Activated CD8-positive, alpha-beta memory T cell treated with anti-CD3 and anti-CD28 coated beads, Interleukin-2, amount 50 U/mL, for 1 hour (primary cell): ENCODE measurements around the gene MYORG.
"Not testable (repeated sequence)": the region's sequence is repeated elsewhere in the genome, so short reads cannot be mapped to it uniquely, and the experiment has no call there.

Source experiments
- DNase-seq: peaks from one replicate; pipeline ENCODE4 v3.0.0-alpha.2; 2020; ENCODE audit errors: extremely low read depth

MYORG gene

DNA sequence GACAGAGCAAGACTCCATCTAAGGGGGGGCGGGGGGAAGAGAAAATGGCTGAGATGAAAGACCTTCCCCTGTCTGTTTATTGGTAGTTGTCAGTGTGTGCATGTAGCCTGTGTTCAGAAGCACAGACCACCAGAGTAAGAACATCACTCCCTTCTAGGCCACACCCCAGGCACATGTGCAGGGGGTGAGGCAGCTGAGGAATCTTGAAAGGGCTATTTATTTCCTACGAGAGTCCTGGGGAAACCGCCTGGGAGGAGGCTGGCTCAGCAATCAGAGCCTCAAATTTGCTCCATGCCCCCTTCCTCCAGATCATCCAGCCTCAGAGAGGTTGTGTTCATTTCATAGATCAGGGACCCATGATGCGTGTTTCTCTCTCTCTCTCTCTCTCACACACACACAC, 7.1 kb downstream of the MYORG start:
- DNase-seq = no peak

- DNase-seq = not testable (repeated sequence)
Observed at GRCh38 chr9:34368796-34369195, 7.9 kb downstream of the MYORG start.

- not testable (repeated sequence) for DNase-seq
Observed at GRCh38 chr9:34367751-34368410, 8.8 kb downstream of the MYORG start.

DNA sequence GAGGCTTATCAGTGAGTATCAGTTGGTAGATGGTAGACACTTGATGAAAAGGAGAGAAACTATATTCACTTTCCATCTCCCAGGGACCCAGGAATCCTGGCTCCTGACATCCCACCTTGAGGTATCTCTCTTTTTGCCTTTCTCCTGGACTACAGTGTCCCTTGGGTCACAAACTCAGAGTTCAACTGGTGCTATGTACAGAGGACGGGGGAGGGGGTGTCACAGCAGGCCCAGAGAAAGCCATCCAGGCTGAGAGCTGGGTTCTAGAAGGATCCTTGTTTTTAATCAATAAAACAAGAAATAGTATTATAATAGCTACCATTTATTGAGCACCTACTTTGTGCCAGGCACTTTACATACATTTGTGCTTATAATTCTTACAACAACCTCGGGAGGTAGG, 10.3 kb downstream of the MYORG start:
- no peak for DNase-seq

DNA sequence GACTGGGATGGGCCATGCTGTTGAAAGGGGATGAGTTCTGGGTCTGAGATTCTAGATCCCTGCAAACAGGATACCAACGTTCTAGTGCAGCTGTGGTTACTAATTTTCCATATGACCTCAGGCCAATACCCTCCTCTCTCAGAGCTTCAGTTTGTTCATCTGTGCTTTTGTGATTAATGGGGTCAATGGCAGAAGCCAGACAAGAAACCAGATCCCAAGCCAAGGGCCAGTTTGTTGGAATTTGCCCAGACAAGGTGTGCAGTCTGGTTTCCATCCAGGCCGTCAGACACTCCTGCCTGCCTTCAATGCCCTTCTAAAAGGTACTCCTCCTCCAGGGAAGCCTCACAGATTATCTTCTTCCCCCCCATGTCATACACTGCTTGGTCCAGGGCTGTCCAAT, 11.4 kb downstream of the MYORG start:
- DNase-seq = no peak

- no peak for DNase-seq
Observed at GRCh38 chr9:34363619-34364351, 12.9 kb downstream of the MYORG start.

- DNase-seq = no peak
Observed at GRCh38 chr9:34362614-34363214, 14.0 kb downstream of the MYORG start.

DNA sequence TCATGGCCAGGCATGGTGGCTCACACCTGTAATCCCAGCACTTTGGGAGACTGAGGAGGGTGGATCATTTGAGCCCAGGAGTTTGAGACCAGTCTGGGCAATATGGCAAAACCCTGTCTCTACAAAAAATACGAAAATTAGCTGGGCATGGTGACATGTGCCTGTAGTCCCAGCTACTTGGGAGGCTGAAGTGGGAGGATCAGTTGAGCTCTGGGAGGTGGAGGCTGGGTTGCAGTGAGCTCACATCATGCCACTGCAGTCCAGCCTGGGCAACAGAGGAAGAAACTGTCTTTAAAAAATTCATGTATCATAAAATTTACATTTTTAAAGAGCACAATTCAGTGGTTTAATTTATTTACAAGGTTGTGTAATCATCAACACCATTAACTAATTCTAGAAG, 23.7 kb downstream of the MYORG start:
- not testable (repeated sequence) for DNase-seq

GRCh38 chr9:34352122-34352652, 24.5 kb downstream of the MYORG start:
- not testable (repeated sequence) for DNase-seq

DNA sequence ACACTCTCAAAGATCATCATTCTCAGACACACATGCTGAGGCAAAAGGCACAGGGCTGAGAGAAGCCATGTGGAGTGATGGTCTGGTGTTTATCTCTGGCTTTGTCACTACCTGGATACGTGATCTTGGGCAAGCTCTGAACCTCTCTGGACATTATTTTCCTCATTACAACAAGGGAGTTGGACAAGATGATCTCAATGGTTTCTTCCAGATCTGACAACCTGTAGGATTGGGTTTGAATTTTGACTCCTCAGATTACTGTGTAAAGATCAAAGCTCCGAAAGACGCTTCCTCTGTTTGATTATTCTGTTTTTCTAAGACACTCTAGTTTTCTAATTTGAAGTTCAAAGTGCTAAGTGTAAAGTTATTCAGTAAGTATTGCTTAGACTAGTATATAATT, 27.4 kb downstream of the MYORG start:
- no peak for DNase-seq

DNA sequence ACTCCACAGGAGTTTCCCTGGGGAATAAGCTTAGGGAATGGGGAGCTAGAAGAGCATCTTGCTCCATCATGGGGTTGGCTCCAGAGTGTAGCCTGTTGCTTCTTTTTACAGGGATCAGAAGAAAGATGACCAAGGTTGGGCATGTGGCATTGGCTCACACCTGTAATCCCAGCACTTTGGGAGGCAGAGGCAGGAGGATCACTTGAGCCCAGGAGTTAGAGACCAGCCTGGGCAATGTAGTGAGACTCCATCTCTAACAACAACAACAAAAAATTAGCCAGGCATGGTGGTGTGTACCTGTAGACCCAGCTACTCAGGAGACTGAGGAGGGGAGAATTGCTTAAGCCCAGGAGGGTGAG, 28.9 kb downstream of the MYORG start:
- DNase-seq = no peak

- DNase-seq = no peak
Observed at GRCh38 chr9:34346873-34347799, 29.6 kb downstream of the MYORG start.

GRCh38 chr9:34343605-34344004, 33.1 kb downstream of the MYORG start:
- DNase-seq = no peak

DNA sequence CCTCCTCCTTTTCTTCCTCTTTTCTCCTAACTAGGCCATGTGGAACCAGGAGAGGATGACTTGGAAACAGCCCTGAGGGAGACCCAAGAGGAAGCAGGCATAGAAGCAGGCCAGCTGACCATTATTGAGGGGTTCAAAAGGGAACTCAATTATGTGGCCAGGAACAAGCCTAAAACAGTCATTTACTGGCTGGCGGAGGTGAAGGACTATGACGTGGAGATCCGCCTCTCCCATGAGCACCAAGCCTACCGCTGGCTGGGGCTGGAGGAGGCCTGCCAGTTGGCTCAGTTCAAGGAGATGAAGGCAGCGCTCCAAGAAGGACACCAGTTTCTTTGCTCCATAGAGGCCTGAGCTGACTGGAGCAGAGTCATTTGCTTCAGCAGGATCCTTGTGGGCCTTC, 33.6 kb downstream of the MYORG start:
- no peak for DNase-seq

DNA sequence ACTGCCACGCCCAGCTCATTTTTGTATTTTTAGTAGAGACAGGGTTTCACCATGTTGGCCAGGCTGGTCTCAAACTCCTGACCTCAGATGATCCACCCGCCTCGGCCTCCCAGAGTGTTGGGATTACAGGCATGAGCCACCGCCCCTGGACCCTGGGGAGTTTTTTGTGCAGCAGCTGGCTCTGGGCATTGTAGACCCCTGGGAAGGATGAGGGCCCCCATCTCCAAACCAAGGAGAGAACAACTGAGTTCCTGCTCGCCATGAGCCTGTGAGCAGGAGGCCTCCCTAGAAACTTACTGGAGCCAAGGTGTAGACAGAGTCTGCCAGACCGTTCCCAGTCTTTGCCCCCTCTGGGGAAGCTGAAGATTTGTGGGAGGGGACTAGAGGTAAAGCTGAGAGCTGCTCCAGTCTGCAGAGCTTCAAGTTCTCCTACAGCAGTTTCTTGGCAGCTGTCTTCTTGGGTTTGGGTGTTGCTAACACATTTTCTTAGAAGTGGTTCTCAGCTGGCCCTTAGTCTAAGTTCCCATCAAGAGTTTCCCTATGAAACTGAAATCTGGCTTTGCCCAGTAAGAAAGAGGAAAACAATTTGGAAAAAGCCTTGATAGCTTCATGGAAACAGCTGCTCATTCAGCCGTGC, 34.9 kb downstream of the MYORG start:
- DNase-seq = no peak

DNA sequence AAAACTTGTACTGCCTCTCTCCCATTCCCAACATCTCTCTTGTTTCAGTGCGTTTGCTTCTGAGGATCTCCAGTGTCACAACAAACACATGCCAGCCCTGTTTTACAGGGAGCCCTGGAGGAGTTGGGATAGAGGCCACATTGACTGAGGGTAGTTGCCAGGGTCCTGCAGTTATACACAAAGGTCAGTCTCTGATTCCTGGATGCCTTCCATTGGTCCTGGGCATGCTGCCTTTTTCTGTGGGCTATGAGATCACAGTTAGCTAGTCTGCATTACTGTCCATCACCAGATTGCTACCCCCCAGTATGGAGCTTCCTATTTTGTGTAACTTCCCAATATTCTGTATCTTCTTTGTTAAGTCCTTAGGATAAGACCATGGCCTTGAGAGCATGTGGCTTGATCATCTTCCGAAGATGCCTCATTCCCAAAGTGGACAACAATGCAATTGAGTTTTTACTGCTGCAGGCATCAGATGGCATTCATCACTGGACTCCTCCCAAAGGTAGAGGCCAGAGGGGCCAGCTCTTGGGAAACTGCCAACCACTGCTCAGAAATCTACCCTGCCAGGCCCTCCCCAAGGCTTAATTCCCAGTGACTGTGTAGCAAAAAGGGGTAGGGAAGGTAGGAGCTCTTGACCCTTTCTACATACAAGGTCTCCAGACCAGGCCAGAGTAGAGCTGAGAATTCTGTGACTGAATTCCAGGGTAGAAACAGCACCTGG, 37.9 kb downstream of the MYORG start:
- no peak for DNase-seq

DNA sequence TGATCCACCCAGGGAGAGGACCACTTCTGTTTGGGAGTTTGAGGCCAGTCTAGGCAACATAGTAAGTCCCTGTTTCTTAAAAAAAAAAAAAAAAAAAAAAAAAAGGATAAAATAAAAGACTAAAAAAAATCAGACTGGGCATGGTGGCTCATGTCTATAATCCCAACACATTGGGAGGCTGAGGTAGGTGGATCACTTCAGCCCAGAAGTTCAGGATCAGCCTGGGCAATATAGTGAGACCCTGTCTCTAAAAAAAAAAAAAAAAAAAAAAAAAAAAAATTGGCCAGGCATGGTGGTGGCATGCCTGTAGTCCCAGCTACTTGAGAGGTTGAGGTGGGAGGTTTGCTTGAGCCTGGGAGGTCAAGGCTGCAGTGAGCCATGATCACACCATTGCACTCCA, 38.6 kb downstream of the MYORG start:
- not testable (repeated sequence) for DNase-seq

DNA sequence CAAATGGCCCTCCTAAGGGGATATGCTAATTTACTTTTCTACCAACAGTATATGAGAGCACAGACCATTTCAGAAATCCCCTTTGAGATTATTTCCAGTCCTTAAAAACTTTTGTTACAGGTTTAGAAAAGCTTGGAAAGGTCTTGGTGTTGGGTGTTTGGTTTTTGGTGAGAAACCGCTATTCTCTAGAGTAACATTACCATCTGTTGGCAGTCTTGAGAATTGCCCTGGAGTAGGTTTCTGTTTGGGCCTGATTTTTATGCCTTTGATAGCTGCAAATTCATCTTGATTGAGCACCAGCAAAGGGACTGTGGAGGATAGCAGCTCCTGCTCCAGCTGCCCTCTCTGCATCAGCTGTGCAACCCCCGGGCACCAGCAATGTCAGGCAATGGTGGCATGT, 39.3 kb downstream of the MYORG start:
- no peak for DNase-seq

DNA sequence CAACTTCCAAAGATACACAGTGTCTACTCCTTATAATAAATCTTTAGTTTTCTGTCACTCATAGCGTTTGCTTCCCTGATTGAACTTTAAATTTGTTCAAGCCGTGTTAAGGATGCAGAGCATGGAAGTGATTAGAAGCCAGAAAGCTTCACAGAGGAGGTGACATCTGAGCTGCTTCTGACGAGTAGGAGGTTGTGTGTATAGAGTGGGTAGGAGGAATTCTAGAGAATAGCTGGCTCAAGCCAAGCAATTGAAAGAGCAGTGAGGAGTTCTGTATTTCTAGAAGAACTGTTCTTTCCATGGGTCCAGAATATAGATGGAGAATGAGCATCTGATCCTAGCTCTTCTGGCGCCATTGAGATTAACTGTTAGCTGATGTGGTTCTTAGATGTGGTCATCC, 41.3 kb downstream of the MYORG start:
- no peak for DNase-seq

GRCh38 chr9:34334916-34335315, 41.8 kb downstream of the MYORG start:
- no peak for DNase-seq

GRCh38 chr9:34334337-34334824, 42.3 kb downstream of the MYORG start:
- no peak for DNase-seq
